GM18861 (cell line): ENCODE measurements around the gene SSNA1.

Experiments used
- ATAC-seq: cut with Tn5 transposase; IDR thresholded peaks from one replicate; pipeline ENCODE4 v1.9.1; 2021; ENCODE audit not compliant: unreplicated experiment

SSNA1 gene

DNA sequence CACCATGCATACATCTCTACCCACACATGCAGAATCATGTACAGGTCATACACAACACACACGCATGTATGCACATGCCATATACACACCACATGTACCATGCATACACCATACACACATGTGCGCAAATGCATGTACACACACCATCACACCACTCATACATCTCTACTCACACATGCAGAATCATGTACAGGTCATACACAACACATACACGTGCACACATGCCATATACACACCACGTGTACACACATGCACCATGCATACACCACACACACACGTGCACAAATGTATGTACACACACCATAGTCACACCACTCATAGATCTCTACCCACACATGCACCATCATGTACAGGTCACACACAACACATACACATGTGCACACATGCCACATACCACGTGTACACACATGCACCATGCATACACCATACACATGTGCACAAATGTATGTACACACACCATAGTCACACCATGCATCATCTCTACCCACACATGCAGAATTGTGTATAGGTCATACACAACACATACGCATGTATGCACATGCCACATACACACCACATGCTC, 35.6 kb upstream of the SSNA1 start:
- no peak for ATAC-seq

DNA sequence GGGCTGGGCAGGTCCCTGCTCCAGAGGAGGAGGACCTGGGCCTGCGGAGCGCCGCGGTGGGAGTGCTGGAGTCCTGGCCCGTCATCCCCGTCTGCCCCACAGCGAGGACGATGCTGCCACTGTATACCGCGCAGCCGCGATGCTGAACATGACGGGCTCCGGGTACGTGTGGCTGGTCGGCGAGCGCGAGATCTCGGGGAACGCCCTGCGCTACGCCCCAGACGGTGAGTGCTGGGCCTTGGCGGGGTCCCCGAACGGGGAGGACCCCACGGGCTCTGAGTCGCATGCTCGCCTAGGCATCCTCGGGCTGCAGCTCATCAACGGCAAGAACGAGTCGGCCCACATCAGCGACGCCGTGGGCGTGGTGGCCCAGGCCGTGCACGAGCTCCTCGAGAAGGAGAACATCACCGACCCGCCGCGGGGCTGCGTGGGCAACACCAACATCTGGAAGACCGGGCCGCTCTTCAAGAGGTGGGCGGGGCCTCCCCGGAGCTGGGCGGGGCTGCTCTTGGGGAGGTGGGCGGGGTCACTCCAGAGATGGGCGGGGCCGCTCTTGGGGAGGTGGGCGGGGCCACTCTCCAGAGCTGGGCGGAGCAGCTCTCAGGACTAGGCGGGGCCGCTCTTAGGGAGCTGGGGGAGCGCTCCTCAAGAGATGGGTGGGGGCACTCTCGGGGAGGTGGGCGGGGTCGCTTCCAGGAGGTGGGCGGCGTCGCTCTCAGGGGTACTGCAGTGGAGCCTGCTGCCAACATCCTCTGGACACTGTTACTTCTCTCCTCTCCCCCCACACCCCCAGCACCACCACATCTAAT, 31.7 kb upstream of the SSNA1 start:
- no peak for ATAC-seq

DNA sequence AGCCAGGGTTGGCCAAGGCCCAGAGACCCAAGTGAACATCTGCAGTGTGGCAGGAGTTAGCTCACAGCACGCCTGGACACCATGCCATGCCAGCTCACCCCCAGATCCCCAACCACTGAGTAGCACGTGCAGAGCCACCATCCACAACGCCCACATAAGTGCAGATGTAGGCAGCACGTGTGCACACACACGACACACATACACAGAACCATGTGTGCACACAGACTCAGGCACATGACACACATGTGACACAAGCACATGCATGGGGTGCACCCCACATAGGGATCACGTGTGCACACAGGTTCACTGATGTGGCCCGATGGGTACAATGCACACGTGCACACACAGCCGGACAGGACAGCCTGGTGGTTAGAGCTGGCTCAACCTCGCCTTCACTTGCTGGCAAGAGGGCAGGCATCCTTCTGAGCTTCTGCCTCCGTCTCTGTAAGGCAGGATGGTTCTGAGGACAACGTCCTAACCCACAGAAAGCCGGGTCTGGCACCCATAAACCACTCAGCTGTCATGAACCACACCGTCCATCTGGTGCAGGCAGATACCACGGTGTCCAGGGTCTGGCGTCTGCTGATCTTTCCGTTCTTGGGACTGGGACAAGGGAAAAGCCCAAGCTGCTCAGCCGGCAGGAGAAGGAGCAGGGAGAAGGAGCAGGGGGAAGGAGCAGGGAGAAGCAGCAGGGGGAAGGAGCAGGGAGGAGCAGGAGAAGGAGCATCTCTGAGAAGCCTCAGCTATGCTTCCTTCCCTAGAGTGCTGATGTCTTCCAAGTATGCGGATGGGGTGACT, 30.7 kb upstream of the SSNA1 start:
- no peak for ATAC-seq

DNA sequence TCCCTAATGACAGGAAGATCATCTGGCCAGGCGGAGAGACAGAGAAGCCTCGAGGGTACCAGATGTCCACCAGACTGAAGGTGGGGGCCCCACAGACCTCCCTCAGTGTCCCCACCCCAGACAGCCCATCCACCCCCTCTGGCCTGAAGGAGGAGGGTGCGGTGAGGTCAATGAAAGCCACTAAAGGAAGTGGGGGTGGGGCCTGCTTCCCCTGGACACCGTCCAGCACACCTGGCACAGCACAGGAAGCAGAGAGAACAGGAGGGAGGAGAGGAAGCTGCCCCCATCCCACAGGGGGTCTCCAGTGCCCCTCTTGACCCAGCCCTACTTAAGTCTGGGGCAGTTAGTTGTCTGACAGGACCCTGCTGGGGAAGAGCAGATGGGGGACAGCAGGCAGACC, 29.9 kb upstream of the SSNA1 start:
- no peak for ATAC-seq

DNA sequence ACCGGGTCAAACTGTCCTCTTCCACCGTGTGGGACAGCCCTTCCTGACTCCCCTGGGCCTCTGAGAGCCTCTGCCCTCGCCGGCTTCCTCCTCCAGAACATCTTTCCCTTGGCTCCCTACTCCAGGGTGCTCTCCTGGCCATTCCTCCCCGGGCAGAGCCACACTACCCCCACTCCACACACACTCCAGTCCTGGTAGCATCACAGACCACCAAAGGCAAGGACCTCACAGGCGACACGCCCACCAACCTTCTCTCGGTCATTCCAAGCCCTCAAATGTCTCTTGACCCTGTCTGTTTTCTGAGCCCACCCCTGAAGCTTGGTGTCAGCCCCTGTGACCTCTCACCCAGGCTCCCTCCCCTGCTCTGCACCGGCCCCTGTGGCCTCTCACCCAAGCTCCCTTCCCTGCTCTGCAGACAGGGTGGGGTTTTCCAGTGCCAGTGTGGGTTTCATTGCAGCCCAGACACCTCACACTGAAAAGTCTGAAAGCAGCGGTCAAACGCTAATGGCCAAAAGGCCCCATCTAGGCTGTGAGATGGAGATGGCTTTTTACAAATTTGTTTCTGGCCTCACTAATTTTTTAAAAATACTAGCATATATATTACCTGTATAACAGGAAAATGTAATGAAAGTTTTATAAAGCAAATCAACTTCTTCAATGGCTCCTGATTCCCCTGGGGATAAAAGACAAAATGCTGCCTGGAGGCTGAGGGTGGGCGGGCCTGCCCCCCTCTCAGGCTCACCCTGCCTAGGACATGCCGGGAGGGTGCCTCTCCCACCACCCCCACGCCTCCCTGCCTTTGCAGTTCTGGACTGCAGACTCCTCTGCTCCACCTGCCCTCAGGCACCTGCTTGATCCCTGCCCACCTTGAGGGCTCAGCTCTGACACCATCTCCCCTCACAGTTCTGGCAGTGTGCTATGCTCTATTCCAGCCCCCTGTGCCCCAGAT, 29.1 kb upstream of the SSNA1 start:
- ATAC-seq = no peak

DNA sequence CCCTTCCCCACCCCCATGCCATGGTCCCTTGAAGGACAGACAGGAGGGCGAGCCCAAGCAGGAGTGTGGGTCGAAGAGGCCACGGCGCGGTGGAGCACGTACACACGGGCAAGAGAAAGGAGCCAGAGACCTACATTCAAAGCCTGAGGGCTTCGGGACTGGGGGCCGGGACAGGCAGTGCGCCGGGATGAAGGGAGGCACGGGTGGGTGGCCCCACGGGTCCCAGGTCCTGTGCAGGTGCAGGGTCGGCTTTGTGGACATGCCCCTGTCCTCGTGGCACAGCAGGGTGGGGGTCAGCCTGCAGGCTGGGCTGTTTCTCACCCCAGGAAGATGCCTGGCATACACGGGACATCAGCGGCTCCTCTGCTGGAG, 28.4 kb upstream of the SSNA1 start:
- no peak for ATAC-seq

DNA sequence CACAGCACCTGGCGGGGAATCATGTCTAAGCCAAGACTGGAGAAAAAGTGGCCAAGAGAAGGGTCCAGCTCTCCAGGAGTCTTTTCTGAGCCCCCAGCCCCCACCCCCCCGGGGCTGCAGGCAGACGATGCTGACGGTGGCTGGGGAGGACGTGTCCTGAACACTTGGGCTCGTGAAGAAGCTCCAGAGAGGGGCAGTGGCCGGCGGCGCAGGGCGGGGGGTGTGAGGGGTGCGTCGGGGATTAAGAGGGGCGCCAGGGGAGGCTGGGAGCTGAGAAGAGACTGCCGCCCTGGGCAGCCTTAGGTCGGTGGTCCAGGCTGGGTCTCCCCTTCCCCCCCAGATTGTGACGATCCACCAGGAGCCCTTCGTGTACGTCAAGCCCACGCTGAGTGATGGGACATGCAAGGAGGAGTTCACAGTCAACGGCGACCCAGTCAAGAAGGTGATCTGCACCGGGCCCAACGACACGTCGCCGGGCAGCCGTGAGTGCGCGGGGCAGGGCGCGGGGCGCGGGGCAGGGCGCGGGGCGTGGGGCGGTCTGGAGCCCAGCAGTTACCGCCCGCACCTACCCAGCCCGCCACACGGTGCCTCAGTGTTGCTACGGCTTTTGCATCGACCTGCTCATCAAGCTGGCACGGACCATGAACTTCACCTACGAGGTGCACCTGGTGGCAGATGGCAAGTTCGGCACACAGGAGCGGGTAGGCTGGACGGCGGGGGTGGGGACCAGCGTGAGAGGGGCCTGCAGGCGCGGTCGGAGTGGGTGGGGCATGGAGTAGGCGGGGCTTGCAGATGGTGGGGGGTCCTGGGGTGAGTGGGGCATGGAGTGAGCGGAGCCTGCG, 27.5 kb upstream of the SSNA1 start:
- no peak for ATAC-seq

DNA sequence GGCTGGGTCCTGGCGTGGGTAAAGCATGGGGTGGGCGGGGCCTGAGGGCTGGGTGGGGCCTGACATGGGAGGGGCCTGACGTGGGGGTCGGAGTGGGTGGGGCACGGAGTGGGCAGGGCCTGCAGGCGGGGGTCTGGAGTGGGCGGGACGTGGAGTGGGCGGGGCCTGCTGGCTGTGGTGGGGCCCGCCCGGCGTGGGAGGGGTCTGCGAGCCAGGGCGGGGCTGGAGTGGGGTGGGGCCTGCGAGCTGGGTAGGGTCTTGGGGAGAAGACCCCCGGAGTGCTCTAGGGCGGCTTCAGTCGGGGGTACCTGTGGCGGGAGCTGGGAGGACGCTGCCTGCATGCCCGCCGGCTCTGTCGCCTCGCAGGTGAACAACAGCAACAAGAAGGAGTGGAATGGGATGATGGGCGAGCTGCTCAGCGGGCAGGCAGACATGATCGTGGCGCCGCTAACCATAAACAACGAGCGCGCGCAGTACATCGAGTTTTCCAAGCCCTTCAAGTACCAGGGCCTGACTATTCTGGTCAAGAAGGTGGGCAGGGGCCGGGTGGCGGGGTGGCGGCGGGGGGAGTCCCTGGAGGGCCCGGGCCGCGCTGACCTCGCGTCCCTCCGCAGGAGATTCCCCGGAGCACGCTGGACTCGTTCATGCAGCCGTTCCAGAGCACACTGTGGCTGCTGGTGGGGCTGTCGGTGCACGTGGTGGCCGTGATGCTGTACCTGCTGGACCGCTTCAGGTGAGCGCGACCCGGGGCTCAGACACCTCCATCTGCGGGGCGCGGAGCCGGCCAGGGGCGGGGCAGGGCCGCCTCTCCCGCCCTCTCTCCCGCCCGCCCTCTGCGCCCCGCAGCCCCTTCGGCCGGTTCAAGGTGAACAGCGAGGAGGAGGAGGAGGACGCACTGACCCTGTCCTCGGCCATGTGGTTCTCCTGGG, 26.7 kb upstream of the SSNA1 start:
- ATAC-seq = no peak

DNA sequence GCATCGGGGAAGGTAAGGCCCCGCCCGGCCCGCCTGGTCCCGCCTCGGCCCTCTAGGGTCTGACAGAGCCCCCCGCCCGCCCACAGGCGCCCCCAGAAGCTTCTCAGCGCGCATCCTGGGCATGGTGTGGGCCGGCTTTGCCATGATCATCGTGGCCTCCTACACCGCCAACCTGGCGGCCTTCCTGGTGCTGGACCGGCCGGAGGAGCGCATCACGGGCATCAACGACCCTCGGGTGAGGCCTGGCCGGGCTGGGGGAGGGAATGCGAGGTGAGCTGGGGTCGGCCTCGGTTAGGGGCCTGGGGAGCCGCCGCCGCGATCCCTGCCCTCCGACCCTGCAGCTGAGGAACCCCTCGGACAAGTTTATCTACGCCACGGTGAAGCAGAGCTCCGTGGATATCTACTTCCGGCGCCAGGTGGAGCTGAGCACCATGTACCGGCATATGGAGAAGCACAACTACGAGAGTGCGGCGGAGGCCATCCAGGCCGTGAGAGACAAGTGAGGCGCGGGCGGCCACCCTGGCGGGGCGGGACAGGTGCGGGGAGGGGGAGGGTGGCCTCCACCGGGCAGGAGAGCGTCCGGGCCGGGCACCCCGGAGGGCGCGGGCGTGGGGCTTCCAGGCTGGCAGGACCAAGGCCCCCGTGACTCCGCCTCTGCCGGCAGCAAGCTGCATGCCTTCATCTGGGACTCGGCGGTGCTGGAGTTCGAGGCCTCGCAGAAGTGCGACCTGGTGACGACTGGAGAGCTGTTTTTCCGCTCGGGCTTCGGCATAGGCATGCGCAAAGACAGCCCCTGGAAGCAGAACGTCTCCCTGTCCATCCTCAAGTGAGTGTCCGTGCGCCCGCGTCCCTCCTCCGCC, 25.7 kb upstream of the SSNA1 start:
- ATAC-seq = no peak

DNA sequence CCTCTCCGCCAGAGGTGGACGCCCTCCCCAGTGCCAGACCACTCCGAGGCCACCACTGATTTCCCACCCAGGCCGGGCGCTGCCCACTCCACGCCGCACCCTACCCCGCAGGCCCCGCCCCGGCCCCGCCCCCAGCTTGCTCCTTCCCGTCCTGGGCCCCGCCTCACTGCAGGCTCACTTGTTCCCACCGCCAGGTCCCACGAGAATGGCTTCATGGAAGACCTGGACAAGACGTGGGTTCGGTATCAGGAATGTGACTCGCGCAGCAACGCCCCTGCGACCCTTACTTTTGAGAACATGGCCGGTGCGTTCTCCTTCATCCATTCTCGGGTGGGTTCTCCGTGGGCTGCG, 25.1 kb upstream of the SSNA1 start:
- ATAC-seq = no peak

DNA sequence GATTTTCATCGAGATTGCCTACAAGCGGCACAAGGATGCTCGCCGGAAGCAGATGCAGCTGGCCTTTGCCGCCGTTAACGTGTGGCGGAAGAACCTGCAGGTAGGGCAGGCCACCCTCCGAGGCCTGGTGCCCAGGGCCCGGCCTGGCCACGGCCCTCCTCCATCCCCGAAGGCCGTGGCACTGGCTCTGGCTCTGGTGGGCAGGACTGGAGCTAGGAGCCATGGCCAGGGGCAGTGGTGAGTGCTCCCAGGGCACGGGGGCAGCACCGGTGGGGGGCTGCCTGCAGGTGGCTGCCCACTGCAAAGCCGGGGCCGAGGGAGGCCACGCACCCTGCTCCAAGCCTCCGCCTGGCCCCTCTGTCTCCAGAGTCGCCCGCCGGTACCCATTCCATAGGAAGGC, 24.7 kb upstream of the SSNA1 start:
- no peak for ATAC-seq

DNA sequence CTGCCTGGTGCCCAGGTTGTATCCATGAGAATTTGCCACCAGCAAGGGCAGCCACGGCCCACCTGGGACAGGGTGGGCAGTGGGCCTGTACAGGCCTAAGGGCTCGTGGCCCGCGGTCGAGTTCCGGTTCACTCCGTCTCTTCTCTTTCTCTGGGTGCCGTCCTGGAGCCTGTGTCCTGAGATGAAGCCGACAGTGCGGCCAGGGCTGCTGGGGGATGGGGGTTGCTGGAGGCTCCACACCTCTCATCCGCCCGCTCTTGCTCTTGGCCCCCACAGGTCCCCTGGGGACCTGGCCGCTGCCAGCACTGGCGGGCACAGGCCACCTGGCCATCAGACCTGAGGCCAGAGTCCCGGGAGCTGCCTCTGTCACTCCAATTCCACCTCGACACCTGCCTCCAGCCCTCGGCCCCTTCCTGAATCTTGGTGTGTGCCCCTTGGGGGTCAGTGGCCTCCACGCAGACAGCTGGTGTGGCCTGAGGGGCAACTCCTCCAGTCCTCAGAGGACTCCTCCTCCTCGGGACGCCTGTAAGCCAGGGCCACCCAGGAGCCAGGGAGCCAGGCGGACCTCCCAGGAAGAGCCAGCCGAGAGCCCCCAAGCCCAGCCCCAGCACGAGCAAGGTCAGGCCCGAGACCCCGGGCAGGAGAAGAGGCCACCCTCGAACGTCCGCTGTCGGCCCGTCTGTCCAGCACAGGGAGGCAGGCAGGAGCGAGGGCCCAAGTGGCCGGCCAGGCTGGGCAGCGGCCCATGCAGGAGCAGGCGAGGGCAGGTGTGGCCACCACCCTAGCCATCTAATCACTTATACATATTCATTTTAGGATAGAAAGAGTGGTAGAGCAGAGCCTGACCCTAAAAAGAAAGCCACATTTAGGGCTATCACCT, 23.9 kb upstream of the SSNA1 start:
- ATAC-seq = no peak

DNA sequence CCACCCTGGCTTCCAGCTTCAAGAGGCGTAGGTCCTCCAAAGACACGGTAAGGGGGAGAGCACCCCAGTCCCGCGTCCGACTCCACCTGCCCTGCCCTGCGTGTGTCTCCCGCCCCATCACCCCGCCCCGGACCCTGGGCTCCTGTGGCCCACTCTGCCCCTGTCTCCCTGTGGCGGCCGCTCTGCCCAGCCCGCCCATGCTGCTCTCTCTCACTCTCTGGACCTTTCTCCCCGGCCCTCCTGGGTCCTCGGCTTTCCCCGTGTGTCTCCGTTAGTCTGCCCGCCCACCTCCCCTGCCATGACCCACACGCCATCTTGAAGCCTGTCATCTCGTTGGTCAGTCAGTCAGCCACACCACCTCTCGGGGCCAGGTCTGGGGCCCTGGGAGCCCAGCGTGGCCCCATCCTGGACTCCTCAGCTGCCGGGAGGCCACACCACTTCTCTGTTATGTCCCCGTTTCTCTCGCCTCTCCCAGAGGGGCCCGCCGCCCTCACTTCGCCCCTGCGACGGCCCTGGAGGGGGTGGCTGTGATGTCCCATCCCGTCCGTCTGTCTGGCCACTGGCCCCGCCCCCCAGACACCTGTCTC, 23.1 kb upstream of the SSNA1 start:
- ATAC-seq = no peak

DNA sequence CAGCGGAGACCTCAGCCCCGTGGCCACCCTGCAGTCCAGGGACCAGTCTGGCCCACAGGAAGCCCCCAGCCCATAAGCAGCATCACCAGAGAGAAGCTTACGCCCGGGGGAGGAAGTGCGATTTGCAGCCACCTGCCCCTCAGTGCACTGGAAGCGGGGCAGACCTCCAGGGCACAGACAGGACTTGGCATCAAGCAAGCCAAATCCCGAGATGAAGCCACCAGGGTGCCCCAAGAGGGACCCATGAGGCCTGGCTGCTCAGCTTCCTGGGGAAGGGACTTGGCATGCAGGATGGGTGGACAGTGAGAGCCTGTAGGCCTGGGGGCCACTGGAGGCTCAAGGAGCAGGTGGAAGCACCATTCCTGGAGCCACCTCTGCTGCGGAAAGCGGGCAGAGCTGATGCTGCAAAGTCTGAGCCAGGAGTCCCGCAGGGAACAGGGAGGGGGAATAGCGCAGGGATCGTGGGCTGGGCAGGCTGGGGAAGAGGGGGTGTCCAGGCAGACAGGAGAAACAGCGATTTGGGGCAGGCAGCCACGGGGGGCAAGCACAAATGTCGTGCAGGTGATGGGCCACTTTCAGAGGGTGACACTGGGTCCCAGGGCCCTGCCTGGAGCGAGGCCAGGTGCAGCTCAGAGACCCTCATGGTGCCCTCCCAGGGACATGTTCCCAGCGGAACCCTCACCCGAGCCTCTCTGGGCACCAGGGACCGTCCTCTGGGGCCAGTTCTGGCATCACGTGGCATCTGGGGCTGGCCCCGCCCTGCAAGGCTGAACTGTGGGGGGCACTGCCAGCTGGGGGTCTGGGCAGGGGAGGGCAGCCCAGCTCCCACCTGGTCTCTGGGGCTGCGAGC, 21.9 kb upstream of the SSNA1 start:
- ATAC-seq = no peak

DNA sequence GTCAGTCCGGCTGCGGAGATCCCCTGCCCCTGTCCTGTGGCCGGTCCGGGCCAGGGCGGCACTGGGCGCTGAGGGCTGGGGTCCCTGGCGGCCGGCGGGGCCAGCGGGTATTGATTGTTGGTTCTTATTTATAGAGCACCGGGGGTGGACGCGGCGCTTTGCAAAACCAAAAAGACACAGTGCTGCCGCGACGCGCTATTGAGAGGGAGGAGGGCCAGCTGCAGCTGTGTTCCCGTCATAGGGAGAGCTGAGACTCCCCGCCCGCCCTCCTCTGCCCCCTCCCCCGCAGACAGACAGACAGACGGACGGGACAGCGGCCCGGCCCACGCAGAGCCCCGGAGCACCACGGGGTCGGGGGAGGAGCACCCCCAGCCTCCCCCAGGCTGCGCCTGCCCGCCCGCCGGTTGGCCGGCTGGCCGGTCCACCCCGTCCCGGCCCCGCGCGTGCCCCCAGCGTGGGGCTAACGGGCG, 21.2 kb upstream of the SSNA1 start:
- ATAC-seq = no peak
